Measurements from ENCODE around the gene SNX24. TPM values are rescaled to one million over a fixed set of nuclear protein-coding genes. Genes with fewer than 3 reads are reported as not detected.

The SNX24 gene
- total RNA-seq, 1 donor from 2014 or later: 40.9 TPM

- TF ChIP-seq CTCF (IDR thresholded peaks at IDR 0.05; ENCODE audit: unreplicated experiment): no peak
- Mint-ChIP-seq H3K36me3 (peaks cover 12% of the 10 kb centered on the region), H3K4me3 (no peak overlapping the region), H3K4me1 (peaks cover 5% of the 10 kb centered on the region), H3K27ac (no peak overlapping the region), H3K27me3 (ENCODE audit: low read depth) (peaks cover 1% of the 10 kb centered on the region), H3K9me3 (peaks cover 23% of the 10 kb centered on the region)
- no peak for DNase-seq (ENCODE audit: low spot score in 2 of 2, unreplicated experiment in 2 of 2)
Observed at GRCh38 chr5:123046222-123046621, 200.8 kb downstream of the SNX24 start.

- Mint-ChIP-seq H3K27ac (no peak overlapping the region), H3K4me1 (peaks cover 5% of the 10 kb centered on the region)
- TF ChIP-seq CTCF (IDR thresholded peaks at IDR 0.05; ENCODE audit: unreplicated experiment): no peak
Observed at GRCh38 chr5:123047706-123048105, 202.3 kb downstream of the SNX24 start.

GRCh38 chr5:123051206-123051605 is 205.8 kb downstream of the SNX24 start:
- no peak for DNase-seq (ENCODE audit: low spot score in 2 of 2, unreplicated experiment in 2 of 2)
- Mint-ChIP-seq H3K27ac (no peak overlapping the region), H3K27me3 (ENCODE audit: low read depth) (peaks cover 1% of the 10 kb centered on the region), H3K36me3 (peaks cover 23% of the 10 kb centered on the region), H3K9me3 (peaks cover 46% of the 10 kb centered on the region), H3K4me1 (no peaks in the 10 kb centered on the region), H3K4me3 (no peak overlapping the region)
- TF ChIP-seq CTCF (IDR thresholded peaks at IDR 0.05; ENCODE audit: unreplicated experiment): no peak

More at GRCh38 chr5:123047706-123048105, 202.3 kb downstream of the SNX24 start:
- H3K4me3 Mint-ChIP-seq: no peak overlapping the region
- H3K36me3 Mint-ChIP-seq: peaks cover 18% of the 10 kb centered on the region
- peaks cover 38% of the 10 kb centered on the region for H3K9me3 Mint-ChIP-seq
- DNase-seq (ENCODE audit: low spot score in 2 of 2, unreplicated experiment in 2 of 2): no peak
- H3K27me3 Mint-ChIP-seq (ENCODE audit: low read depth): peaks cover 1% of the 10 kb centered on the region

Other genes with a start within 250 kb of the SNX24 start
- 141 to 147 TPM (median 142 TPM) in 3 replicates for gene SNX2, start 70.5 kb upstream of the SNX24 start, total RNA-seq
- gene PPIC, start 191.1 kb downstream of the SNX24 start, total RNA-seq: 44.8 to 50.0 TPM (median 44.9 TPM) in 3 replicates
- gene PRDM6, start 243.6 kb downstream of the SNX24 start, total RNA-seq: 8.5 to 11.8 TPM (median 8.9 TPM) in 3 replicates